ENCODE data around the gene AKT1S1.
A peak's percentile ranks its signal among the peaks of the same experiment; 100 is the strongest.

Gene AKT1S1

DNA sequence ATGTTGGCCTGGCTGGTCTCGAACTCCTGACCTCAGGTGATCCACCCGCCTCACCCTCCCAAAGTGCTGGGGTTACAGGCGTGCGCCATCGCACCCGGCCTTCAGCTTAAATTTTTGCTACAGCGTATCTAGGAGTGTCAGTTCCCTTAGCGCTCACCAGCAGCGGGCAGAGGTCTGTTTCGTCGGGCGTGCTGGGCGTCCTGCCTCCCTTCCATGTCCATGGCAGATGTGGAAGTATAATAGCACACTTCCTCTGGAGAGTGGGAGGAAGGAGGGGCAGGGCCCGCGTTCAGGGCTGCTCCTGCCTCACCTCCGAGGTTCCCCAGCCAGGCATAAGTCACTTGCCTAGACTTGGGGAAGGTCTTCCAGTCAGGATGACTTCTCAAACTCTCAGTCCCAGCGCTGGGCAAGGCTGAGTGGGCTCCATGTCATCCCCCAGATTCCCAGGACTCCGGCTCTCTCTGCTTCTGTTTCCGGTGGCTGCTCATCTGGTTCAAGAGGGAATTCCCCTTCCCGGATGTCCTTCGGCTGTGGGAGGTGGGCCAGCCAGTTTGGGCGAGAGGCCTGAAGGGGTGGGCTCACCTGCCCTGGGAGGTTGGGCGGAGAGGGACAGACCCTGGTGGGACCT, 10.0 kb upstream of the AKT1S1 start:
- Histone ChIP-seq H3K36me3 (ENCODE audit: insufficient read depth, insufficient read length, low read length) (peaks cover 48% of the 10 kb centered on the region), H3K4me3 (ENCODE audit: insufficient read length, low read depth) (no peak overlapping the region), H3K27me3 (ENCODE audit: insufficient read depth, insufficient read length) (no peaks in the 10 kb centered on the region), H3K9ac (ENCODE audit: insufficient read length, low read depth) (no peak overlapping the region), H3K9me3 (ENCODE audit: insufficient read depth, low read length) (peaks cover 11% of the 10 kb centered on the region; the same call in 1 of the 2 replicates), H3K4me1 (ENCODE audit: insufficient read depth, insufficient read length) (peaks cover 11% of the 10 kb centered on the region)
- no peak for TF ChIP-seq ZNF274 (IDR thresholded peaks at IDR 0.05; ENCODE audit: low read depth, low read length)
- TF ChIP-seq YY1 (IDR thresholded peaks at IDR 0.05; ENCODE audit: insufficient read depth, insufficient read length), result no peak
- TF ChIP-seq SUZ12 (IDR thresholded peaks at IDR 0.05; ENCODE audit: extremely low read depth, insufficient read depth, insufficient read length), result no peak
- no peak for DNase-seq (ENCODE audit: low read depth, low spot score)

DNA sequence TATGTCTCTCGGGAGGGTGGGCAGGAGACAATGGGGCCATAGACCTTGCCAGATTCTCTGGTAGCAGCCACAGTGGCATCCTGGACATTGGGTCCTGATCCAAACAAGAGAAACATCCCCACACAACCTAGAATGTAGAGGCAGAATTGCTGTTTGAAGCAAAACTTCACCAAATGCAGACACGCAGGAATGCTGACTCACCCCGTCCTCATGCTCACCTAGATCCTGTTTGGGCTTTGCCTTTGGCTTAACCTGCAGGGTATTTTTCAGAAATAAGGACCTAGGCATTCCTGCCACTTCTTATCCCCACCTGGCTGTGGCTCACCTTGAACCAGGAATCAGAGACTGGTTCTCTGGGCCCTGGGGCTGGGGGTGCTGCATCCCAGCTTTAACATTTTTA, 7.6 kb upstream of the AKT1S1 start:
- H3K4me1 ChIP-seq (ENCODE audit: insufficient read depth, insufficient read length), result peaks cover under 1% of the 10 kb centered on the region
- H3K27me3 ChIP-seq (ENCODE audit: insufficient read depth, insufficient read length), result no peaks in the 10 kb centered on the region
- no peak for TF ChIP-seq ZNF274 (IDR thresholded peaks at IDR 0.05; ENCODE audit: low read depth, low read length)
- no peak for TF ChIP-seq SUZ12 (IDR thresholded peaks at IDR 0.05; ENCODE audit: extremely low read depth, insufficient read depth, insufficient read length)
- TF ChIP-seq YY1 (IDR thresholded peaks at IDR 0.05; ENCODE audit: insufficient read depth, insufficient read length), result no peak
- H3K4me3 ChIP-seq (ENCODE audit: insufficient read length, low read depth), result no peak overlapping the region
- H3K9me3 ChIP-seq (ENCODE audit: insufficient read depth, low read length), result peaks cover 8% of the 10 kb centered on the region; the same call in 1 of the 2 replicates
- peaks cover 69% of the 10 kb centered on the region for H3K36me3 ChIP-seq (ENCODE audit: insufficient read depth, insufficient read length, low read length)
- DNase-seq (ENCODE audit: low read depth, low spot score), result no peak
- H3K9ac ChIP-seq (ENCODE audit: insufficient read length, low read depth), result peak overlapping the region; percentile 8

DNA sequence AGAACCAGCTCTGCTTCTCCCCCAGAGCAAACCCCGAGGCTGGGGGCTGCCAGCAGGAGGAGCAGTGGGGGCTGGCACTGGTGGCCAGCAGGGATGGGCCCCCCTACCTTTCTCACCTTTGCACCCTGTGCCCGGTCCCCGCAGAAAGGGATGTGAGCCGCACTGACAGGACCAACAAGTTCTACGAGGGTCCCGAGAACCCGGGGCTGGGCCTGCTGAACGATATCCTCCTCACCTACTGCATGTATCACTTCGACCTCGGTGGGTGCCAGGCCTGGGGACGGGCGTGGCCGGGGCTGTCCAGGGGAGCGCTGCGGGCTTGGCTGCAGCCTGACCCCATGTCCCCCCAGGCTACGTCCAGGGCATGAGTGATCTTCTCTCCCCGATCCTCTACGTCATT, 7.0 kb upstream of the AKT1S1 start:
- H3K9ac ChIP-seq (ENCODE audit: insufficient read length, low read depth), result no peak overlapping the region
- no peak for DNase-seq (ENCODE audit: low read depth, low spot score)
- peaks cover 2% of the 10 kb centered on the region; the same call in 1 of the 2 replicates for H3K9me3 ChIP-seq (ENCODE audit: insufficient read depth, low read length)
- H3K27me3 ChIP-seq (ENCODE audit: insufficient read depth, insufficient read length), result no peaks in the 10 kb centered on the region
- H3K36me3 ChIP-seq (ENCODE audit: insufficient read depth, insufficient read length, low read length), result peaks cover 69% of the 10 kb centered on the region
- no peak overlapping the region for H3K4me3 ChIP-seq (ENCODE audit: insufficient read length, low read depth)
- TF ChIP-seq ZNF274 (IDR thresholded peaks at IDR 0.05; ENCODE audit: low read depth, low read length) (no peak), YY1 (IDR thresholded peaks at IDR 0.05; ENCODE audit: insufficient read depth, insufficient read length) (no peak), SUZ12 (IDR thresholded peaks at IDR 0.05; ENCODE audit: extremely low read depth, insufficient read depth, insufficient read length) (no peak)
- H3K4me1 ChIP-seq (ENCODE audit: insufficient read depth, insufficient read length), result peaks cover 1% of the 10 kb centered on the region

DNA sequence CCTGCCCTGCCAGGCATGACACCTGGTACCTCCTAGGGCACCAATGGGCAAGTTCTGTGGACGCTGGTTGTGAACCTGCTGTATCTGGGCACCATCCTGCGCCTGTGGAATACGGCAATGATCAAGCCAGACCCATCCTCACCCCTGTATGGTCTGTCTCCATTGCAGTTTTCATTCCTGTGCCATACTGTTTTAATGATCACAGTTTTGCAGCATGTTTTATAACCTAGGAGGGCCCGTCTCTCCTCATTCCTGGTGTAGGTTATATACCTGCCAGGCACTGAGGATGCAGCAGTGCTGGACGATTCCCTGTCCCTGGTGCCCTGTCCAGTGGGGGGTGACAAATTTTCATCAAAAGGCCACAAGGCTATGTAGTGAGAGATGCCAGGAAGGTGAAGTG, 5.9 kb upstream of the AKT1S1 start:
- no peak overlapping the region for H3K9ac ChIP-seq (ENCODE audit: insufficient read length, low read depth)
- peaks cover 71% of the 10 kb centered on the region for H3K36me3 ChIP-seq (ENCODE audit: insufficient read depth, insufficient read length, low read length)
- TF ChIP-seq SUZ12 (IDR thresholded peaks at IDR 0.05; ENCODE audit: extremely low read depth, insufficient read depth, insufficient read length), result no peak
- no peak for TF ChIP-seq ZNF274 (IDR thresholded peaks at IDR 0.05; ENCODE audit: low read depth, low read length)
- TF ChIP-seq YY1 (IDR thresholded peaks at IDR 0.05; ENCODE audit: insufficient read depth, insufficient read length), result no peak
- no peak for DNase-seq (ENCODE audit: low read depth, low spot score)
- no peak overlapping the region for H3K4me3 ChIP-seq (ENCODE audit: insufficient read length, low read depth)
- no peaks in the 10 kb centered on the region for H3K27me3 ChIP-seq (ENCODE audit: insufficient read depth, insufficient read length)
- H3K9me3 ChIP-seq (ENCODE audit: insufficient read depth, low read length), result no peaks in the 10 kb centered on the region
- peaks cover 6% of the 10 kb centered on the region for H3K4me1 ChIP-seq (ENCODE audit: insufficient read depth, insufficient read length)

DNA sequence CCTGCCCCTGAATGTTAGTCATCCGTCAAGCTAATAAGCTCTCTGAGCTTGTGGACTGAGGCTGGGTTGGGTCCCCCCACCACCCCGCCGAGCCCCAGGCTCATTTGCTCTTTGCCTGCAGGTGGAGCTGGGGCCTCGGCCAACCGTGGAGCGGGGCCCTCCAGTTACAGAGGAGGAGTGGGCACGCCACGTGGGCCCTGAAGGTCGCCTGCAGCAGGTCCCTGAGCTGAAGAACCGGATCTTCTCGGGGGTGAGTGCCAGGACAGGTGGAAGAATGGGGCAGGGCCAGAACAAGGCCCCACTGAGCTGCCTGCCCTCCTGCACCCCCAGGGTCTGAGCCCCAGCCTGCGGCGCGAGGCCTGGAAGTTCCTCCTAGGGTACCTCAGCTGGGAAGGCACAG, 5.5 kb upstream of the AKT1S1 start:
- Histone ChIP-seq H3K4me1 (ENCODE audit: insufficient read depth, insufficient read length) (peaks cover 6% of the 10 kb centered on the region), H3K9me3 (ENCODE audit: insufficient read depth, low read length) (no peaks in the 10 kb centered on the region), H3K4me3 (ENCODE audit: insufficient read length, low read depth) (no peak overlapping the region), H3K27me3 (ENCODE audit: insufficient read depth, insufficient read length) (no peaks in the 10 kb centered on the region), H3K9ac (ENCODE audit: insufficient read length, low read depth) (no peak overlapping the region), H3K36me3 (ENCODE audit: insufficient read depth, insufficient read length, low read length) (peaks cover 71% of the 10 kb centered on the region)
- TF ChIP-seq ZNF274 (IDR thresholded peaks at IDR 0.05; ENCODE audit: low read depth, low read length) (no peak), SUZ12 (IDR thresholded peaks at IDR 0.05; ENCODE audit: extremely low read depth, insufficient read depth, insufficient read length) (no peak), YY1 (IDR thresholded peaks at IDR 0.05; ENCODE audit: insufficient read depth, insufficient read length) (no peak)
- DNase-seq (ENCODE audit: low read depth, low spot score), result no peak

DNA sequence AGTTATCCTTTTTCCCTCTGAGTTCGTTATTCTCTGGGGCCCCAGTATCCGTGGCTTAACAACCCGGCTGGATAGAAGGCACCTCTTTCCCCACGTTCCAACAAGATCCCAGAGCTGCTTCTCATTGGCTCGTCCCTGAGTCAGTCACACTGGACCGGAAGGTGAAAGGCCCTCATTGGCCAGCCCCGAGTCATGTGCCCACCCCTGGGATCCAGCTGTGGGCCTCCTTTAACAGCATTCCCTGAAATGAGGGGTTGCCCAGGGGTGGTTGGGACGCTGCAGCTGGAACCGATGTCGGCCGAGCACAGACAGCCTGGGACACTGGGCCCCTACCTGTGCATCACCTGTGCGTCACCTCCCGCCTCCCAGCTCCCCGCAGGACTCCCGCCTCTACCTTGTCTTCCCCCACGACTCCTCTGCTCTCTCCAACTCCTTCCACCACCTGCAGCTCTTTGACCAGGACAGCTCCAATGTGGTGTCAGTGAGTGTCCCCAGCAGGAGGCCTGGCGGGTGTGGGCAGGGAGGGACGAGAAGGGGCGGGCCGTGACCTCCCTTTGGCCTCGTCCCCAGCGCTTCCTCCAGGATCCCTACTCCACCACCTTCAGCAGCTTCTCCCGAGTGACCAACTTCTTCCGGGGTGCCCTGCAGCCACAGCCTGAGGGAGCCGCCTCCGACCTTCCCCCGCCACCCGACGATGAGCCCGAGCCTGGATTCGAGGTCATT, 4.7 kb upstream of the AKT1S1 start:
- no peaks in the 10 kb centered on the region for H3K9me3 ChIP-seq (ENCODE audit: insufficient read depth, low read length)
- no peak overlapping the region for H3K9ac ChIP-seq (ENCODE audit: insufficient read length, low read depth)
- no peak overlapping the region for H3K4me3 ChIP-seq (ENCODE audit: insufficient read length, low read depth)
- TF ChIP-seq ZNF274 (IDR thresholded peaks at IDR 0.05; ENCODE audit: low read depth, low read length), result no peak
- TF ChIP-seq SUZ12 (IDR thresholded peaks at IDR 0.05; ENCODE audit: extremely low read depth, insufficient read depth, insufficient read length), result no peak
- no peak for TF ChIP-seq YY1 (IDR thresholded peaks at IDR 0.05; ENCODE audit: insufficient read depth, insufficient read length)
- peaks cover 6% of the 10 kb centered on the region for H3K4me1 ChIP-seq (ENCODE audit: insufficient read depth, insufficient read length)
- peaks cover 71% of the 10 kb centered on the region for H3K36me3 ChIP-seq (ENCODE audit: insufficient read depth, insufficient read length, low read length)
- no peak for DNase-seq (ENCODE audit: low read depth, low spot score)
- H3K27me3 ChIP-seq (ENCODE audit: insufficient read depth, insufficient read length), result no peaks in the 10 kb centered on the region

DNA sequence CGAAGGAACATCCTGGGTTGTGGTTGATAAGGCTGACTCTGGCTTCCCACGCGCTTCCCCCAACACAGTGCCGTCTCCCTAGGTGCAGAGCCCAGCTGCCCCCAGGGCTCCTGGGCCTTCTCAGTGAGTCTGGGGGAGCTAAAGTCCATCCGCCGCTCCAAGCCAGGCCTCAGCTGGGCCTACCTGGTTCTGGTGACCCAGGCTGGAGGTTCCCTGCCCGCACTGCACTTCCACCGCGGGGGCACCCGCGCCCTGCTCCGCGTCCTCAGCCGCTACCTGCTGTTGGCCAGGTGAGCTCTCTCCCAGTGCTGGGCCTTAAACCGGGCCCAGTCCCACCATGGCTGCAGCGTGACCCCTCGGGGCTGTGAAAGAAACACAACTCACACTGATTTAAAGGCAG, 4.0 kb upstream of the AKT1S1 start:
- peaks cover 6% of the 10 kb centered on the region for H3K4me1 ChIP-seq (ENCODE audit: insufficient read depth, insufficient read length)
- H3K9ac ChIP-seq (ENCODE audit: insufficient read length, low read depth), result no peak overlapping the region
- TF ChIP-seq YY1 (IDR thresholded peaks at IDR 0.05; ENCODE audit: insufficient read depth, insufficient read length) (no peak), SUZ12 (IDR thresholded peaks at IDR 0.05; ENCODE audit: extremely low read depth, insufficient read depth, insufficient read length) (no peak), ZNF274 (IDR thresholded peaks at IDR 0.05; ENCODE audit: low read depth, low read length) (no peak)
- H3K4me3 ChIP-seq (ENCODE audit: insufficient read length, low read depth), result no peak overlapping the region
- no peaks in the 10 kb centered on the region for H3K9me3 ChIP-seq (ENCODE audit: insufficient read depth, low read length)
- DNase-seq (ENCODE audit: low read depth, low spot score), result no peak
- no peaks in the 10 kb centered on the region for H3K27me3 ChIP-seq (ENCODE audit: insufficient read depth, insufficient read length)
- H3K36me3 ChIP-seq (ENCODE audit: insufficient read depth, insufficient read length, low read length), result peaks cover 66% of the 10 kb centered on the region
